ENCODE data around the gene PTGDR. TPM values are rescaled to one million over a fixed set of nuclear protein-coding genes. Genes with fewer than 3 reads are reported as not detected.

PTGDR gene
- total RNA-seq, 4 donors from 2014 or later, result 12.3 to 30.1 (median 28.3) TPM

DNA sequence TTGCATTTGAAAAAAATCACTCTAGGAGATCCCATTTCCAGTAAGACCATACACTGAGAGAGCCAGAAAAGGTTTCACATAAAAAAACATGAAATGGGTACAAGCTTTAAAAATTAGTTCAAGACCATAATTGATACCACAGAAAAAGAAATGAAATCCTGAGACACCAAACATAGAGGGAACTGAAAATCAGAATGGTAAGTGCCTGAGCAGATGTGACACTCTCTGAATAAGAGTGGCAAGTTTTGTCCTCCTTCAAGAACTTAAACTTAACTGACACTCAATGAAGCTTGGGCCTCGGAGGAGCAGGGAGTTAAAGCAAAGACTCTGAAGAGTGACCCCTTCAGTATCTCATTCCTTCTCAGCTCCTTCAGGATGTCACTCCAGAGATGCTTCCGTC, 23.2 kb upstream of the PTGDR start:
- in situ Hi-C loops (cut with MboI; ENCODE audit: low pct_ligation_motif_present in 1 of 4, low pct_unique_long_range_greater_than_20kb in 1 of 4, low sequenced_read_pairs in 3 of 4), result no loop called here
- Histone ChIP-seq H3K4me3 (no peak overlapping the region), H3K36me3 (no peaks in the 10 kb centered on the region), H3K27me3 (no peaks in the 10 kb centered on the region), H3K4me1 (no peaks in the 10 kb centered on the region), H3K9me3 (no peaks in the 10 kb centered on the region), H3K27ac (no peak overlapping the region)
- no peak for DNase-seq
- 77 to 87% methylated on average over 1 to 2 of the region's 2 CpGs for WGBS, 2 donors (ENCODE audit: low coverage in 1 of 2)
- intact Hi-C loops (cut with DNase I; ENCODE audit: low total_unique reads), result no loop called here
- TF ChIP-seq CTCF (IDR thresholded peaks at IDR 0.05), result no peak

- 83 to 92% methylated on average over 3 of the region's 3 CpGs for WGBS, 2 donors (ENCODE audit: low coverage in 1 of 2)
- in situ Hi-C loops (cut with MboI; ENCODE audit: low pct_ligation_motif_present in 1 of 4, low pct_unique_long_range_greater_than_20kb in 1 of 4, low sequenced_read_pairs in 3 of 4), result no loop called here
These were observed 22.5 kb upstream of the PTGDR start for GRCh38 chr14:52244997-52245396.

DNA sequence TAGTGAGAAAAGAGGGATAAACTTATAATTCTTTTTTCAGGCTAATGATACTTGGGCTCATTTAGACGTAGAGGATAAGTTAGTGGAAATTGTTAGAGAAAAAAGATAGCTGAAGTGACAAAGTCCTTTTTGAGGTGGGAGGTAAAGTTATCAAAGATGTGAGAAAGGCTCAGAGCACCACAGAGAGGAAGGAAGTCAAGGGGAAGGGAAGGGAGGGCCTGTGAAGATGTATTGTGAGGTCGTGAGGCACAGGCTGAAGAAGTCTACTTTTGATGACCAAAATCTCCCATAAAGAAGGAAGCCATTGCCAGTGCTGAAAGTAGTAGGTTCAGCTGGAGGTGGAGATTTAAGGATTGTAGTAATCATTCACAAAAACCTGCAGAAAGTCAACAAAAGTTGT, 19.4 kb upstream of the PTGDR start:
- no peak for DNase-seq
- H3K4me1 ChIP-seq, result no peaks in the 10 kb centered on the region
- H3K27me3 ChIP-seq, result no peaks in the 10 kb centered on the region
- in situ Hi-C loops (cut with MboI; ENCODE audit: low pct_ligation_motif_present in 1 of 4, low pct_unique_long_range_greater_than_20kb in 1 of 4, low sequenced_read_pairs in 3 of 4), result no loop called here
- intact Hi-C loops (cut with DNase I; ENCODE audit: low total_unique reads), result no loop called here
- no peak overlapping the region for H3K4me3 ChIP-seq
- WGBS, 2 donors (ENCODE audit: low coverage in 1 of 2), result 45 to 65% methylated on average over 2 of the region's 2 CpGs
- H3K9me3 ChIP-seq, result no peaks in the 10 kb centered on the region
- no peaks in the 10 kb centered on the region for H3K36me3 ChIP-seq
- TF ChIP-seq POLR2A (IDR thresholded peaks at IDR 0.05) (no peak), POLR2AphosphoS5 (IDR thresholded peaks at IDR 0.05) (no peak)
- no peak overlapping the region for H3K27ac ChIP-seq

More at GRCh38 chr14:52244997-52245396, 22.5 kb upstream of the PTGDR start:
- Histone ChIP-seq H3K36me3 (no peaks in the 10 kb centered on the region), H3K27me3 (no peaks in the 10 kb centered on the region), H3K4me3 (no peak overlapping the region), H3K9me3 (no peaks in the 10 kb centered on the region), H3K4me1 (no peaks in the 10 kb centered on the region), H3K27ac (no peak overlapping the region)
- intact Hi-C loops (cut with DNase I; ENCODE audit: low total_unique reads), result no loop called here
- DNase-seq, result no peak
- no peak for TF ChIP-seq CTCF (IDR thresholded peaks at IDR 0.05)
- no peak for TF ChIP-seq POLR2AphosphoS5 (IDR thresholded peaks at IDR 0.05)
- TF ChIP-seq EP300 (IDR thresholded peaks at IDR 0.05; ENCODE audit: low read depth), result no peak
- no peak for TF ChIP-seq POLR2A (IDR thresholded peaks at IDR 0.05)

DNA sequence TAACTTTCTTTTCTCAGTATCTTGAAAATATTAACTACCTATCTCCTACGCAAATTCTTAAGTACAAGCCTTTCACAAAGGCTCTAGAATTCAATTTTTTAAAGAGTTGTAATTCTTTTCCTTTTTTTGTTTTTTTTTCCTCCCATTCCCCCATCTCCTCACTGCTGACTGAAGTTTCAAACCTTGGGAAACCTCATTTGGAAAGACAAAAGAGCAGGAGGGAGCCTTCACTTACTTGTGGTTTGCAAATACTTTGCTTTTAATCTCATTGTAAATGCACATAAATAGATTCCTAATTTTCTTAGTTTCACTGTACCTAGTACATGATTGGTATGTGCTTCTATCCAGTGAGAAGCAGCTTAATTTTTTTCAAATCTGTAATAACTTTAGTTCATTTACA, 15.8 kb upstream of the PTGDR start:
- in situ Hi-C loops (cut with MboI; ENCODE audit: low pct_ligation_motif_present in 1 of 4, low pct_unique_long_range_greater_than_20kb in 1 of 4, low sequenced_read_pairs in 3 of 4) (loop anchor here in 2 of 4 donors (25.0 kb wide), 2 partner anchors 239 to 264 kb away; partner anchors contain the start of gene RTRAF (in 1 of the 2)), intact Hi-C loops (cut with DNase I; ENCODE audit: low total_unique reads) (no loop called here)
- no peak for TF ChIP-seq POLR2A (IDR thresholded peaks at IDR 0.05)
- H3K36me3 ChIP-seq, result no peaks in the 10 kb centered on the region
- H3K4me3 ChIP-seq, result no peak overlapping the region
- no peak overlapping the region for H3K27ac ChIP-seq
- 87 to 100% methylated on average over 1 of the region's 1 CpG for WGBS, 2 donors (ENCODE audit: low coverage in 1 of 2)
- no peaks in the 10 kb centered on the region for H3K9me3 ChIP-seq
- no peaks in the 10 kb centered on the region for H3K27me3 ChIP-seq
- no peak for DNase-seq
- no peaks in the 10 kb centered on the region for H3K4me1 ChIP-seq

DNA sequence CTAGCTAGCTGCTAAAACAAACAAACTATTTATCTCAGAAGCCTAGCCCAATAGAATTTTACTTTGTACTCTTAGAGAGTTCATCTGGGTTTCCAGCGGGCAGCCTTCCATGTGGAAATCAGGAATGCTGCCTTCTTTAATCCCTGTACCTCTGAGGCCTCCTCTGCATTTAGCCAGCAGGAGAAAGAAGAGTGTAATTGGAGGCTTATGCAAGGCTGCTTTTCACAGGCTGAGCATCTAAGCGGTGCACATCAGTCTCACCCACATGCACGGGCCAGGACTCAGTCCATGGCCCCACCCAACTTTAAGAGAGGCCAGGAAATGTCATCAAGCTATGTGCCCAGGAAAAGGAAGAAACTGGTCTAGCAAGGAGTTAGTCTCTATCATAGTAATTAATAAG, 14.0 kb upstream of the PTGDR start:
- no peak overlapping the region for H3K27ac ChIP-seq
- H3K27me3 ChIP-seq, result no peaks in the 10 kb centered on the region
- no peak overlapping the region for H3K4me3 ChIP-seq
- in situ Hi-C loops (cut with MboI; ENCODE audit: low pct_ligation_motif_present in 1 of 4, low pct_unique_long_range_greater_than_20kb in 1 of 4, low sequenced_read_pairs in 3 of 4), result loop anchor here in 2 of 4 donors (25.0 kb wide), 2 partner anchors 241 to 266 kb away; partner anchors contain the start of gene RTRAF (in 1 of the 2)
- H3K36me3 ChIP-seq, result no peaks in the 10 kb centered on the region
- WGBS, 2 donors (ENCODE audit: low coverage in 1 of 2), result 58 to 77% methylated on average over 3 of the region's 3 CpGs
- H3K9me3 ChIP-seq, result no peaks in the 10 kb centered on the region
- no peaks in the 10 kb centered on the region for H3K4me1 ChIP-seq
- TF ChIP-seq POLR2A (IDR thresholded peaks at IDR 0.05) (no peak), POLR2AphosphoS5 (IDR thresholded peaks at IDR 0.05) (no peak), EP300 (IDR thresholded peaks at IDR 0.05; ENCODE audit: low read depth) (no peak), CTCF (IDR thresholded peaks at IDR 0.05) (no peak)
- DNase-seq, result no peak
- intact Hi-C loops (cut with DNase I; ENCODE audit: low total_unique reads), result no loop called here

Data from transverse colon (tissue), 4 donors.